NCI-H69 (cell line): Measurements from ENCODE around the gene SLC35A4.
"Not testable (repeated sequence)": the region's sequence is repeated elsewhere in the genome, so short reads cannot be mapped to it uniquely, and the experiment has no call there.

Experiments
- DNase-seq: peaks from one replicate; lab custom pipeline; 2025; lab: John Stamatoyannopoulos, UW

Gene SLC35A4

DNA sequence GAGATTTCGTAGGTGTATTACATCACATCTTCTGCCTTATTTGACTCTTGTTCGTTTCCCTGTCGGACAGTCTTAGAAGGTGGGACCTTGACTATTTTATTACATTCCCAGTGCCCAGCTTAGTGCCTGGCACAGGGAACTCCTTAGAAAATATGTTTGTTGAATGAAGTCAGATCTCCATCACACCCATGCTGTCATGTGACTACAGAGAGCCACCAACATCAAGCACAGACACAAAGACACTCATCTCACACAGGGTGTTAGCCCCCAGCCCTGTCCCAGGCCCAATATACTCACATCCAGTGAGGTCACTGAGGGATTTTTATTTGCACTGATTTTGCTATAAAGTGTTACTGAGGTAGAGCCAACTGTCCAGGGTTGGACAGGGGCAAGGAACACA lies 6.7 kb upstream of the SLC35A4 start:
- DNase-seq, result no peak

DNA sequence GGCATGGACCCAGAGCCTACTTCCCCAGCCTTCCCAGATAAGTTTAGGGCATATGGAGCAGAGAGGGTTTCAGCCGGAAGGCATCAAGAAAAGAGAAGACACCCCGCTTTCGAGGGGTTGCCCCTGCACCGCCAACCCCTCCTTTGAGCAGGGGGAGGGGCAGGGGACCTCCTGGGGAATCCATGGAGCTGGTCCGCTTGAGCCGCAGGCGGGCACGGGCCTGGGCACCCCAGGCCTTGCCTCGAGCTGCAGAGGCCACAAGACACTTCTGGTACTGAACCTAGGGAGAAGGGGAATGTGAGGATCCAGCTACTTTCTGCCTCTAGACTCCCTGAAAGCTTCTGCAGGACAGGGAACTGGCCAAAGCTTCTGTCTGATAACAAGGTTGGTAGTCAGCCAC lies 6.1 kb upstream of the SLC35A4 start:
- no peak for DNase-seq

DNA sequence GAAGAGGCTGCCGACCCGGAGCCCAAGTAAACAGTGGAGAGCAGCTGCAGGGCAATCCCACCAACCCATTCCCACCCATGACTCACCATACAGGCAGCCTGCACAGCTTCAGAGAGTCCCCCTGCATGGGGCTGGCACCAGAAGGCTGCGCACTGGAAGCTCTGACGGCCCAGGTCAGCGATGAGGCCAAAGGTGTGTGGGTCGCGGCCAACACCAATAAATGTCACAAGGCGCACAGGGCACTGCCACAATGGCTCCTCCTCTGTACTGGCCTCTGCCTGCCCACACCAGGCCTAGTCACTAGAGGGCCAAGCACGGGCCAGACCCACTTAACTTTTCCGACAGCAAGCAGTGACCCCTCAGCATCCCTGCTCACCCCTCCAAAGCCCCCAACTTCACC lies 4.4 kb upstream of the SLC35A4 start:
- no peak for DNase-seq

DNA sequence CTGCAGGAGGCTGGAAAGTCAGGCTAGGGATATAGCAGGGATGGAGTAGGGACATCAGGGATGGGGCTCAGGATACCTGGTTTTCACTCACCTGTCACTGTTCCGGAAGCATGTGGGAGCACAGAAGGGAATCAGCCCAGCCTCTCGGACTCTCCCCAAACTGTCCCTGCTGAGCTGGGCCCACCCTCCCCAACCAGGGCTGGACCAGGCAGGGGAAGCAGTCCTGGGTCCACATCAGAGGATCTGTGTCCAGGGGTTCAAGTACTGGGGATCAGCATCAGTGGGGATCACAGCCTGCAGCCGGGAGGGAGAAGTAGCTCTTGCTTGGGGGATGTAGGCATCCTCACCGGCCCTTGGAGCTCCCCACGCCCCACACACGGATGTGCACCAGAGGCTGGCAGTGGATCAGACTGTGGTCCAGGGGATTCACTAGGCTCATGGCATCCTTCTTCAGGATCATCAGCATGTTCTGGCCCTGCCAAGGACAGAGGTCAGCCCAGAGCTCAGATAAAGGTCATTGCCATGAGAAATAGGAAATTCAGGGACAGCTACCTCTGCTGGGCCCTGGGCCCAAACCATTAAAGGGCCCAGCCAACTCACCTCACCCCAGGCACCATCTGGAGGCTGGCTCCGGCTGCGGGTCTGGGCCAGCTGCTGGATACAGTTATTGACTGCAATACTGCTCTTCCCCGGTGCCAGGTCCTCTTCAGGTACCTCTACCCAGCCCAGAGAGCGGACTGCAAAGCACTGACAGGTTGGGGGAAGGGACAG lies 2.7 kb upstream of the SLC35A4 start:
- DNase-seq, result no peak

DNA sequence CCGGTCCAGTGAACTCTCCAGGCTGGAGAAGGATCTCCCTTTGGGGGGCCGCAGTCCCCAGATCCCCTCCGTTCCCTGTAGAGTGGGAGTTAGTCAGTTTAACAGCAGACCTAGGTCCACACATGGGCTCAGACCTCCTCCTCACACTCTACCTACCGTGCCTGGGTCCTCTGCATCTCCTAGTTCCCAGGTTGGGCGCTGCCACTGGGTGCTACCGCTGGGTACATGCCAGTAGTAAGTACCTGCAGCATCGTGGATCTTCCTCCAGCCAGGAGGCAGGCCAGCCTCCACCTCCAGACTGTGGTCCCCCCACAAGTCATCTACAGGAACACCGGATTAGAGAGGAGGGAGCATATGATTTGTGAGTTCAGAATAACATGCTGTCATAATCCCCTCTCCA lies 1.0 kb upstream of the SLC35A4 start:
- DNase-seq, result peak; percentile 45

DNA sequence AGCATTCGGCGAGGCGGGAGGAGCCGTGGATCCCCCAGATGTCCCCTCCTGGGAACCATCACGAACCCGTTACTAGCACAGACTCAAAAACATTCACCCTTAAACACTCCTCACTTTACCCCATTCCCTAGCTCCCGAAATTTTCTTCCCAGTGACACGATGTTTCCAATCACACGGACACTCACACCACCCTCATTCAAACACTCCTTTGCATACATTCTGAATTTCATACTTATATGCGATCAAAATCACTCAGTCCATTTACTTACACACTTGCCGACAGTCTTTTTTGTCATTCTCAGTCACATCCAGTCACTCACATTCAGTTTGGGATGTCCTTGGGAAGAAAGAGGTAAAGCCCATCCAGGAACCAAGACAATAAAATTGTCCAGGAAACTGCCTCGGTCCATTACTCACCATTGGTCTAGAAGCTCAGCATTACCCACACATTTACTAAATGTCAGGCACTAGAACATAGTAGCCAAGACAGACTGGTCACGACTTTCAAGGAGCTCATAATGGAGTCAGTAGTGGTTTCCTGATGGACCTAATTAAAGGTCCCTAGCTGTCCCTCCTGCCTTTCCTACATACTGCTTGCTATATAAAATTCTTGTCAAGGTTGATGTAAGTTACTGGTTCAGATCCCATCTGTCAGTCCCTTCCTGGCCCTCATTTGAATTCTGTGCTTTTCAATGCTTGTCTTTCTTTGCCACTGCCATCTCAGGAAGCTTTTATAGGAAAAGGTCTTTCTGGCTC lies 574 bp downstream of the SLC35A4 start:
- DNase-seq, result peak; percentile 25

DNA sequence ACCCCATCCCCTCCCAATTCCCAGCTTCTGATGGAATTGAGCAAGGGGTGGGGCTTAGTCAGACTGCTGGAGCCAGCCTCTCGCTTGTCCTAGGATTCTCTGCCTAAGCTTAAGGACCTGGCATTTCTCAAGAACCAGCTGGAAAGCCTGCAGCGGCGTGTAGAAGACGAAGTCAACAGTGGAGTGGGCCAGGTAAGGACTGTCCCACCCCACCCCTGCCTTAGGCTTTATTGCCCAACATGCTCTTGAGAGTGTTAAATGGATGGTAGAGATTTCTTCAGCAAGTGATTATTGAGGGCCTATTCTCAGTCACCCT lies 1.1 kb downstream of the SLC35A4 start:
- no peak for DNase-seq

DNA sequence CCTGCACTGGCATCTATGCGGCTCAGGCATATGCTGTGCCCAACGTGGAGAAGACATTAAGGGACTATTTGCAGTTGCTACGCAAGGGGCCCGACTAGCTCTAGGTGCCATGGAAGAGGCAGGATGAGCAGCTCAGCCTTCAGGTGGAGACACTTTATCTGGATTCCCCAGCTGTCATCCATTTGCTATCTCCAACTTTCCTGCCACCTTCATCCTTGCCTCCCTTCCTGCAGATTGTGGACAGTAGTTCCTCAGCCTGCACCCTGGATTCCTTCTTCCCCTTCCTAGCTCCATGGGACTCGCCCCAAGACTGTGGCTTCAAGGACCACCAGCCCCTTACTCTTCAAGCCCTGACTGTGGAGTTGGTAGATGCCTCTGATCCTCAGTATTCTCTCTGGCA lies 2.0 kb downstream of the SLC35A4 start:
- no peak for DNase-seq

DNA sequence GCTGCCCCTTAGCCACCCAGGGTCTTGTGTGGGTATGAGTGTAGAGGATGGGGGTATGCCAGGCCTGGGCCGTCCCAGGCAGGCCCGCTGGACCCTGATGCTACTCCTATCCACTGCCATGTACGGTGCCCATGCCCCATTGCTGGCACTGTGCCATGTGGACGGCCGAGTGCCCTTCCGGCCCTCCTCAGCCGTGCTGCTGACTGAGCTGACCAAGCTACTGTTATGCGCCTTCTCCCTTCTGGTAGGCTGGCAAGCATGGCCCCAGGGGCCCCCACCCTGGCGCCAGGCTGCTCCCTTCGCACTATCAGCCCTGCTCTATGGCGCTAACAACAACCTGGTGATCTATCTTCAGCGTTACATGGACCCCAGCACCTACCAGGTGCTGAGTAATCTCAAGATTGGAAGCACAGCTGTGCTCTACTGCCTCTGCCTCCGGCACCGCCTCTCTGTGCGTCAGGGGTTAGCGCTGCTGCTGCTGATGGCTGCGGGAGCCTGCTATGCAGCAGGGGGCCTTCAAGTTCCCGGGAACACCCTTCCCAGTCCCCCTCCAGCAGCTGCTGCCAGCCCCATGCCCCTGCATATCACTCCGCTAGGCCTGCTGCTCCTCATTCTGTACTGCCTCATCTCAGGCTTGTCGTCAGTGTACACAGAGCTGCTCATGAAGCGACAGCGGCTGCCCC lies 2.6 kb downstream of the SLC35A4 start:
- DNase-seq, result no peak

DNA sequence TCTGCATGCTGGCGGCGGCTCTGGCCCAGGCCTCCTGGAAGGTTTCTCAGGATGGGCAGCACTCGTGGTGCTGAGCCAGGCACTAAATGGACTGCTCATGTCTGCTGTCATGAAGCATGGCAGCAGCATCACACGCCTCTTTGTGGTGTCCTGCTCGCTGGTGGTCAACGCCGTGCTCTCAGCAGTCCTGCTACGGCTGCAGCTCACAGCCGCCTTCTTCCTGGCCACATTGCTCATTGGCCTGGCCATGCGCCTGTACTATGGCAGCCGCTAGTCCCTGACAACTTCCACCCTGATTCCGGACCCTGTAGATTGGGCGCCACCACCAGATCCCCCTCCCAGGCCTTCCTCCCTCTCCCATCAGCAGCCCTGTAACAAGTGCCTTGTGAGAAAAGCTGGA lies 3.2 kb downstream of the SLC35A4 start:
- no peak for DNase-seq

DNA sequence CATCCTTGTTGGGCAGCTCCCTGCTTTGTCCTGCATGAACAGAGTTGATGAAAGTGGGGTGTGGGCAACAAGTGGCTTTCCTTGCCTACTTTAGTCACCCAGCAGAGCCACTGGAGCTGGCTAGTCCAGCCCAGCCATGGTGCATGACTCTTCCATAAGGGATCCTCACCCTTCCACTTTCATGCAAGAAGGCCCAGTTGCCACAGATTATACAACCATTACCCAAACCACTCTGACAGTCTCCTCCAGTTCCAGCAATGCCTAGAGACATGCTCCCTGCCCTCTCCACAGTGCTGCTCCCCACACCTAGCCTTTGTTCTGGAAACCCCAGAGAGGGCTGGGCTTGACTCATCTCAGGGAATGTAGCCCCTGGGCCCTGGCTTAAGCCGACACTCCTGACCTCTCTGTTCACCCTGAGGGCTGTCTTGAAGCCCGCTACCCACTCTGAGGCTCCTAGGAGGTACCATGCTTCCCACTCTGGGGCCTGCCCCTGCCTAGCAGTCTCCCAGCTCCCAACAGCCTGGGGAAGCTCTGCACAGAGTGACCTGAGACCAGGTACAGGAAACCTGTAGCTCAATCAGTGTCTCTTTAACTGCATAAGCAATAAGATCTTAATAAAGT lies 3.9 kb downstream of the SLC35A4 start:
- DNase-seq, result no peak

DNA sequence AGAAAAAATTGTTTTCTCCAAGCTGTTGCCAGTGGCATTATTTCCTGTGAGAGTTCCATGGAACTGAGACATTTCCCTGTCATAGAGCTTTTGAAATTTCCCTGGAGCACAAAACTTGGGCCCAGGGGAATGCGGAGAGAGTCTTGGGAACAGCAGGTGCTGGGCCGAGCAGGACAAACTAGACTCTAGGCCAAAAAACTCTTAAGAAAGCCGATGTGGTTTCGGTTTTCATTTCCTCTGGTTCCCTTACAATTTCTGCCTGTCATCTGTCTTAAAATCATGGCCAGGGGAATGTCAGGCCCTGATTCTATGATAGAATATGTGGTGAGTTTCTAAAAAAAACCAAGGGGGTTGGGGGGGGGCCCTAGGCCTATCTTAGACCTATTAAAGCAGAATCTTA lies 4.6 kb downstream of the SLC35A4 start:
- DNase-seq, result no peak

DNA sequence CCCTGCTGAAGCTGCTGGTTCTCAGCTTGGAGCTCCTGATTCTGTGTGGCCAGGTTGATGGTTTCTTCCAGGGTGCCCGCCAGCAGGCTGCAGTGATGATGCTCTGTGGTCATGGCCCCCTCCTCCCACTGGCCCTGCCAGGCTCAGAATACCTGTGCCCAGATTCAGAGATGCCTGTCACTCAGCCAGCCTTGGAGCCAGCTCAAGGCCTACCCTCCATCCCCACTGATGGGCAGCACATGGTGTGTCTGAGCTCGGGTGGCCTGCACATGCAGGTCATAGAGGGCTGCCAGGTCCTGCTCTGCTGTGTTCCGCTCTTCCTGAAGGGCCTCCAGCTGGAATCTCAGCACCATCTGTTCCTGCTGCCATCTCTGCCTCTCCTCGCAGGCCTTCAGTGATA lies 5.4 kb downstream of the SLC35A4 start:
- DNase-seq, result no peak

DNA sequence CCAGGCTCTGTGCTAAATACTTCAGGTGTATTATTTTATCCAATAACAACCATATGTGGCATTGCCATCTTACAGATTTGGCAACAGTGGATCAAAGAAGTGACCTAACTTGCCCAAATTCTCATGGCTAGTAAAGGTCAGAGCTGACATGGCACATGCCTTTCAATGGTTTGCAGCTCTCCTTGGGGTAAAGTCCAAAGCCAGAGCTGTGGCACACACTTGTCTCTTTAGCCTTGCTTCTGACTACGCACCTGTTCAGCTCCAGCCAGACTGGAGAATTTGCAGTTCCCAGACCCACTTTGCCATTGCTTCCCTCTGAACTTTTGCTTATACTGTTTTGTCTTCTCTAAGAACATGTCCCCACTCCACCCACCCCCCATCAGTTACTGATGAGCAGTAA lies 5.9 kb downstream of the SLC35A4 start:
- no peak for DNase-seq

DNA sequence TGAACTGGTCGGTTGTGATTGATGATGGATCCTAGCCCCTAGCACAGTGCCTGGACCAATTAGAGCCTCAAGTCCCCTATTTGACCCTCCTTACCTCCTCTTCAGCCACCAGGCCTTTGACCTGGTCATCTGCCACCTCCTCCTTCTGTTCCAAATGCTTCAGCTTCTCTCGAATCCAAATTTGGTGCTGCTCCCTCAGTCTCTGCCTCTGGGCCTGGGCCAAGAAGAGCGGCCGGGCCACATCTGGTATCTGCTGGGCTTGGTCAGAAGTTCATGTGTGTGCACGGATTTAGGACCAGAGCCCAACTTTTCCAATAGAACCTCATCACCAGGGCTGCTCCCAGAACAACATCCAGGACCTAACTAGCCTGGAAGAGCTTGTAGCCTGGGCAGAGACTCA lies 6.5 kb downstream of the SLC35A4 start:
- no peak for DNase-seq

DNA sequence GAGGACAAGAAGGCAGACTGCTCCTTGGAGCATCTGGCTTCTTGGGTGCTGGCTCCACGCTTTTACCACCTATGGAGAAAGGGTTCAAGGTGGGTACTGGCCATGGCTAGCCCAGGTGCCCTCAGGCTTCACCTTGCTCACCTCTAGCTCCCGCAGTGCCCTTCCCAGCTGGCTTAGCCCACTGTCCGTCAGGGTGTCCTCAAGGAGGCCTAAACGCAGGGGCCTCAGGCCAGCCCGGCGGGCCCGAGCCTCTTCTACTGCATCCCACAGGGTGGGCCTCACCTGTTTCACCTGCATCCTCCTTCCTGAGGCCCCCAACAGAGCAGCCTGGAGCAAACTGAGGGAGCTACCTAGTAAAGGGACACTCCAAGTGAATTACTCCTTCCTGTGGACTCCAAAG lies 9.1 kb downstream of the SLC35A4 start:
- DNase-seq, result no peak

DNA sequence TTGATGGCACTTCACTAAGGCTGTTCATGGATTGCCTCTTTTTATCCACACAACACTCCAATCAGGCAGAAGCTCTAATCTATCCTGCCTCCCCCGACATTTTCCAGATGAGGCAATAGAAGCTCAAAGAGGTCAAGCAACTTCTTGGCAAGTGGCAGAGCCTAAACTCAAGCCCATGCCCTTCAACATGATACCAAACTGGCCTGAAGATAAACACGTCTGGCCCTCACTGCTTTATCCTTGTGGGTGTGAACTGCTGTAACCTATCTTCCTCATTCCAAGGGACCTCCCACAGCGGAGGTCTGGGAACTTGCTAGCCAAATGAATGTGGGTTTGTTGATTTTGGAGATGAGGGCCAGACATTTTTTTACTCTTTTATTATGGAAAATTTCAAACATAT lies 9.5 kb downstream of the SLC35A4 start:
- no peak for DNase-seq

DNA sequence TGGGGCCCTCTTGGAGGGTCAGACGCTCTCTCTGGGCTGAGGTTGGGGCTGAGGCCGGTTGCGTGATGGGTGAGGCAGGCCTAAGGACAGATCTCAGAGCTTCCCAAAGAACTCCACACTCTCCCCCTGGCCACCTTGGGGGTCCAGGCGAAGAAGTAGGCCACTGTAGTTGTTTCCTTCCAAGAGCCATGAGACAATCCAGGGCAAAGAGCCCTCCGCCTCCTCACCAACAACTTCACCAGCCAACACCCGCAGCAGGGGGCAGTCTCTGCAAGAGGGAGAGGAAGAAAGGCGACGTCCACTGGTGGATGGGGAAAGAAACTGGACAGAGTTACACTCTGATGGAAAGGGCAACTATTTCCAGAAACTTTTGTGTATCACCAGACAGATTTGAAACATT lies 10.7 kb downstream of the SLC35A4 start:
- DNase-seq, result peak; percentile 21

DNA sequence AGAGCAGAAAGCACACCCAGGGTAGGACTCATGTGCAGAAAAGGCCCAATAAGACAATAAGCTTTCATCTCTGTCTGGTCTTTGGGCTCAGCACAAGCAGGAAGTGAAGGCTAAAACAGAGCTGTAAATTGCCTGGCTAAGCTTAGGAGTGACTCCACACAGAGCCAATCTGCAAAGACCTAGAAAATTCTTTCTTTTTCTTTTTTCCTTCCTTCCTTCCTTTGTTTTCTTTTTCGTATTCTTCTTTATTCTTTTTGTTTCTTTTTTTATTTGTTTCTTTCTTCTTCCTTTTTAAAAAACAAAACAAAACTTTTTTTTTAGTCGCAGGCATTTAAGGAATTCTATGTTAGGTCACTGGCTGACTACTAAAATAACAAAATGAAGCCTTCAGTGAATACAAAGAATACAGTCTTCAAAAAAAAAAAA lies 12.2 kb downstream of the SLC35A4 start:
- DNase-seq, result no peak

DNA sequence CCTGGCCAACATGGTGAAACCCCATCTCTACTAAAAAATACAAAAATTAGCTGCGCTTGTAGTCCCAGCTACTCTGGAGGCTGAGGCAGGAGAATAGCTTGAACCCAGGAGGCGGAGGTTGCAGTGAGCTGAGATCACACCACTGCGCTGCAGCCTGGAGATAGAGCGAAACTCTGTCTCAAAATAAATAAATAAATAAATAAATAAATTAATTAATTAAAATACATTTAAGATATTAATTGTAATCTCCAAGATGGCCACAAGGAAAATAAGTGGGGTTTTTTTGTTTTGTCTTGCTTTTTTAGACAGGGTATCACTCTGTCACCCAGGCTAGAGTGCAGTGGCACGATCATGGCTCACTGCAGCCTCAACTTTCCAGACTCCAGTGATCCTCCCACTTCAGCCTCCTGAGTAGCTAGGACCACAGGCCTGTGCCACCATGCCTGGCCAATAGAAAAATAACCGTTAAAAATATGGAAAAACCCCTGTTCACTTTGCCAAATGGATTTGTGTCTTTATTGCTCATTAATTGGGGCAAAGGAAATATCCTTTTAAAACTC lies 14.6 kb downstream of the SLC35A4 start:
- DNase-seq, result not testable (repeated sequence)

DNA sequence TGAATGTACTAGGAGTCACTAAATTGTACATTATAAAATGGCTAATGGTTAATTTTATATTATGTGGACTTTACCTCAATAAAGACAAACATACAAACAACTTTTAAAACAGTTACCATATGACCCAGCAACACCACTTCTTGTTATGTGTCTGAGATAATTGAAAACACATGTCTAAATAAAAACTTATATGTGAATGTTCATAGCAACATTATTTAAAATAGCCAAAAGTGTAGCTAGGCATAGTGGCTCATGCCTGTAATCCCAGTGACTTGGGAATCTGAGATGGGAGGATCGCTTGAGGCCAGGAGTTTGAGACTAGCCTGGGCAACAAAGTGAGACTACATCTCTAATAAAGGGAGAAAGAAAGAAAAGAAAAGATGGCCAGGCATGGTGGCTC lies 22.9 kb downstream of the SLC35A4 start:
- no peak for DNase-seq

DNA sequence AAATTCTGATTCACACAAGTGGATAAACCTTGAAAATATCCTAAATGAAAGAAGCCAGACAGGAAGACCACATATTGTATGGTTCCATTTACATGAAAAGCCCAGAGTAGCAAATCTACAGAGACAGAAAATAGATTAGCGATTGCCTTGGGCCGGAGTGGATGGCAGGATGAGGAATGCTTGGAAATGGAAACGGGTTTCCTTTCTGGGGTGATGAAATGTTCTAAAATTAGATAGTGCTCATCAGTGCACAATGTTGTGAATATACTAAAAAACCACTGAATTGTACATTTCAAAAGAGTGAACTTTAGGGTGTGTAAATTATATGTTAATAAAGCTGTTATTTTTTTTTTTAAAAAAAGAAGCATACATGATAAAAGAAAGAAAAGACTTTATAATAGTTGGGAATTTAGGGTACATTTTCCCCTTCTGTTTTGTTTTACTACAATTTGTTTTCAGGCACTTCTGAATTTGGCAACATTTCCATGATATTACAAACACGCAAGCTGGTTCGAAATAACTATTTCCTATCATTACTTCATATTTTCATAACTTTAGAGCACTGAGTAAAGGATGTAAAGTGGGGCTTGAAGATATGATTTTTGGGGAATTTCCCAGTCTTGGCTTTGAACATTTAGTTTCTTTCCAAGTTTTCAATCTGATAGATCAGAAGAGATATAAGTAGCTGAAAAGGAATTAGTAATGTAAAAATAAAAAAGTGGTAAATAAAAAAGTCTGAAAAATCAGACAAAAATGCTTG lies 23.9 kb downstream of the SLC35A4 start:
- DNase-seq, result no peak
